ENCODE data around the gene MPI. TPM values are rescaled to one million over a fixed set of nuclear protein-coding genes. Genes with fewer than 3 reads are reported as not detected.
"Not testable (repeated sequence)": the region's sequence is repeated elsewhere in the genome, so short reads cannot be mapped to it uniquely, and the experiment has no call there.

MPI gene
- total RNA-seq, 2 experiments from 2014 or later: 67.1 to 74.3 TPM

- POLR2A ChIA-PET: no interaction called here
- CTCF ChIA-PET: interaction anchor here (1.3 to 1.5 kb wide), 2 partner anchors 23 to 26 kb away, joined by 4 to 5 read pairs; no protein-coding TSS in a partner anchor
- H3K9me3 Mint-ChIP-seq: no peaks in the 10 kb centered on the region
- H3K27me3 Mint-ChIP-seq: no peaks in the 10 kb centered on the region
- TF ChIP-seq CTCF (IDR thresholded peaks at IDR 0.05): no peak
- ATAC-seq: no peak
- no peak overlapping the region for H3K27ac Mint-ChIP-seq
- peaks cover 6% of the 10 kb centered on the region for H3K4me1 Mint-ChIP-seq (ENCODE audit: low read depth)
- no peak for DNase-seq
- intact Hi-C loops (cut with micrococcal nuclease): no loop called here
- no peak overlapping the region for H3K4me3 Mint-ChIP-seq
- H3K36me3 Mint-ChIP-seq (ENCODE audit: low read depth): peaks cover 42% of the 10 kb centered on the region
Measured at GRCh38 chr15:74924525-74924924, 34.7 kb downstream of the MPI start.

GRCh38 chr15:74928771-74929198 lies 38.9 kb downstream of the MPI start:
- peaks cover 35% of the 10 kb centered on the region for H3K36me3 Mint-ChIP-seq (ENCODE audit: low read depth)
- no peak overlapping the region for H3K27ac Mint-ChIP-seq
- DNase-seq (no peak), ATAC-seq (no peak)
- H3K4me3 Mint-ChIP-seq: no peak overlapping the region
- H3K4me1 Mint-ChIP-seq (ENCODE audit: low read depth): peaks cover 10% of the 10 kb centered on the region
- H3K9me3 Mint-ChIP-seq: no peaks in the 10 kb centered on the region
- intact Hi-C loops (cut with micrococcal nuclease): no loop called here
- POLR2A ChIA-PET: no interaction called here
- no peak for TF ChIP-seq CTCF (IDR thresholded peaks at IDR 0.05)
- H3K27me3 Mint-ChIP-seq: no peaks in the 10 kb centered on the region
- CTCF ChIA-PET: interaction anchor here (0.6 kb wide), 1 partner anchor 22 kb away, joined by 3 read pairs; no protein-coding TSS in a partner anchor

GRCh38 chr15:74933573-74933972 lies 43.7 kb downstream of the MPI start:
- H3K27ac Mint-ChIP-seq: no peak overlapping the region

GRCh38 chr15:74935193-74935592 lies 45.4 kb downstream of the MPI start:
- CTCF ChIA-PET: interaction anchor here (1.2 to 3.4 kb wide), 4 partner anchors 12 to 165 kb away, joined by 3 to 23 read pairs (median 4); no protein-coding TSS in a partner anchor
- peaks cover 26% of the 10 kb centered on the region for H3K36me3 Mint-ChIP-seq (ENCODE audit: low read depth)
- H3K4me1 Mint-ChIP-seq (ENCODE audit: low read depth): peaks cover 24% of the 10 kb centered on the region
- peak overlapping the region; percentile 49 for H3K4me3 Mint-ChIP-seq
- DNase-seq; ATAC-seq; H3K9me3 Mint-ChIP-seq; intact Hi-C loops (cut with micrococcal nuclease); H3K27me3 Mint-ChIP-seq: not testable (repeated sequence)
- peak overlapping the region; percentile 22 for H3K27ac Mint-ChIP-seq
- POLR2A ChIA-PET: interaction anchor here (1.0 to 1.1 kb wide), 2 partner anchors 44 to 151 kb away, joined by 3 read pairs; no protein-coding TSS in a partner anchor

More at GRCh38 chr15:74933573-74933972, 43.7 kb downstream of the MPI start:
- Mint-ChIP-seq H3K4me3 (no peak overlapping the region), H3K27me3 (no peaks in the 10 kb centered on the region), H3K9me3 (no peaks in the 10 kb centered on the region), H3K4me1 (ENCODE audit: low read depth) (peaks cover 24% of the 10 kb centered on the region), H3K36me3 (ENCODE audit: low read depth) (peaks cover 34% of the 10 kb centered on the region)
- no peak for TF ChIP-seq CTCF (IDR thresholded peaks at IDR 0.05)
- POLR2A ChIA-PET: interaction anchor here (1.2 to 1.4 kb wide), 2 partner anchors 8 to 16 kb away, joined by 3 read pairs; no protein-coding TSS in a partner anchor
- ATAC-seq (no peak), DNase-seq (no peak)
- intact Hi-C loops (cut with micrococcal nuclease): no loop called here
- CTCF ChIA-PET: interaction anchor here (3.4 kb wide), 1 partner anchor 32 kb away, joined by 23 read pairs; no protein-coding TSS in a partner anchor

GRCh38 chr15:74937272-74937589 lies 47.4 kb downstream of the MPI start:
- DNase-seq (no peak), ATAC-seq (no peak)
- H3K36me3 Mint-ChIP-seq (ENCODE audit: low read depth): peaks cover 19% of the 10 kb centered on the region
- TF ChIP-seq CTCF (IDR thresholded peaks at IDR 0.05): no peak
- H3K27me3 Mint-ChIP-seq: no peaks in the 10 kb centered on the region
- H3K4me1 Mint-ChIP-seq (ENCODE audit: low read depth): peaks cover 22% of the 10 kb centered on the region
- H3K27ac Mint-ChIP-seq: peak overlapping the region; percentile 94
- intact Hi-C loops (cut with micrococcal nuclease): no loop called here
- H3K9me3 Mint-ChIP-seq: no peaks in the 10 kb centered on the region
- ChIA-PET POLR2A (interaction anchor here (0.7 to 1.5 kb wide), 6 partner anchors 16 to 266 kb away, joined by 3 to 4 read pairs (median 3); partner anchors contain the start of gene ULK3), CTCF (interaction anchor here (0.7 kb wide), 1 partner anchor 35 kb away, joined by 3 read pairs; no protein-coding TSS in a partner anchor)
- H3K4me3 Mint-ChIP-seq: peak overlapping the region; percentile 87
